IMR-90 (cell line): ENCODE measurements around the gene DUSP2. TPM values are rescaled to one million over a fixed set of nuclear protein-coding genes. Genes with fewer than 3 reads are reported as not detected.

Experiments
- ATAC-seq: fragments of 200-7000 bp; cut with Tn5 transposase; 2 replicates; pipeline ENCODE4 v1.9.1; 2020; ENCODE audit warnings: low read depth, mild to moderate bottlenecking, moderate library complexity
- BruUV-seq: library from RNA; stranded (reverse); fragments of 400-500 nt; replicated peaks from 2 replicates; lab custom pipeline; 2021; lab: Mats Ljungman, UMichigan
- CTCF ChIA-PET: fragments of 300-600 bp; formaldehyde crosslinking; extraction: SDS; loops from one replicate; lab custom pipeline; 2021; ENCODE audit warnings: antibody characterized with exemption; lab: Yijun Ruan, JAX
- POLR2A ChIA-PET: fragments of 300-600 bp; sonication (Branson Sonifier 250); formaldehyde crosslinking; loops from one replicate; lab custom pipeline; 2022; ENCODE audit warnings: antibody characterized with exemption; ENCODE audit not compliant: unreplicated experiment; lab: Charles Lee
- DNase-seq: peaks from one replicate; pipeline ENCODE4 v3.0.0; 2013
- H2AFZ ChIP-seq: replicated peaks from 2 replicates; pipeline ENCODE3; 2013; ENCODE audit warnings: low read length, mild to moderate bottlenecking; ENCODE audit not compliant: poor library complexity
- H2AK5ac ChIP-seq: 2 replicates; pipeline ENCODE4 v1.6.1; 2013; ENCODE audit warnings: low read depth, low read length, inconsistent platforms
- H2AK9ac ChIP-seq: replicated peaks from 2 replicates; pipeline ENCODE3; 2013; ENCODE audit warnings: mild to moderate bottlenecking, low read depth, low read length, moderate library complexity; ENCODE audit not compliant: poor library complexity
- H2BK120ac ChIP-seq: 2 replicates; pipeline ENCODE4 v1.6.1; 2013; ENCODE audit warnings: low read depth, low read length, inconsistent platforms
- H2BK15ac ChIP-seq: 3 replicates; pipeline ENCODE4 v1.6.1; 2013; ENCODE audit warnings: low read depth, low read length, inconsistent platforms
- H2BK20ac ChIP-seq: 2 replicates; pipeline ENCODE4 v1.6.1; 2013; ENCODE audit warnings: low read depth, mild to moderate bottlenecking, inconsistent platforms, low read length, moderate library complexity
- H2BK5ac ChIP-seq: 2 replicates; pipeline ENCODE4 v1.6.1; 2013; ENCODE audit warnings: mild to moderate bottlenecking, low read depth, low read length, inconsistent platforms; ENCODE audit not compliant: poor library complexity, severe bottlenecking
- H3K14ac ChIP-seq: replicated peaks from 2 replicates; pipeline ENCODE4 v1.6.1; 2013; ENCODE audit warnings: low read depth, low read length, inconsistent platforms
- H3K18ac ChIP-seq: 2 replicates; pipeline ENCODE4 v1.6.1; 2013; ENCODE audit warnings: low read depth, low read length, control low read depth
- H3K23ac ChIP-seq: 2 replicates; pipeline ENCODE4 v1.6.1; 2013; ENCODE audit warnings: low read depth, low read length, inconsistent platforms
- H3K27ac ChIP-seq: 2 replicates; pipeline ENCODE4 v1.5.1; 2013; ENCODE audit warnings: mild to moderate bottlenecking, control low read depth, low read length; ENCODE audit not compliant: insufficient read depth
- H3K27me3 ChIP-seq: 2 replicates; pipeline ENCODE4 v1.6.1; 2013; ENCODE audit warnings: low read length; ENCODE audit not compliant: control insufficient read depth, insufficient read depth
- H3K36me3 ChIP-seq: 2 replicates; pipeline ENCODE4 v1.6.1; 2013; ENCODE audit warnings: low read length, mixed read lengths; ENCODE audit not compliant: control insufficient read depth, insufficient read depth
- H3K4ac ChIP-seq: 2 replicates; pipeline ENCODE4 v1.6.1; 2013; ENCODE audit warnings: low read depth, low read length, inconsistent platforms
- H3K4me1 ChIP-seq: 2 replicates; pipeline ENCODE4 v1.6.1; 2013; ENCODE audit warnings: low read length, mixed read lengths; ENCODE audit not compliant: control insufficient read depth, insufficient read depth
- H3K4me2 ChIP-seq: 2 replicates; pipeline ENCODE4 v1.6.1; 2013; ENCODE audit warnings: low read depth, mild to moderate bottlenecking, control low read depth, low read length, moderate library complexity
- H3K4me3 ChIP-seq: 2 replicates; pipeline ENCODE4 v1.5.1; 2013; ENCODE audit warnings: low read depth, mild to moderate bottlenecking, control low read depth, low read length, moderate library complexity; ENCODE audit not compliant: insufficient read depth
- H3K56ac ChIP-seq: 2 replicates; pipeline ENCODE4 v1.6.1; 2013; ENCODE audit warnings: low read length, inconsistent platforms; ENCODE audit not compliant: insufficient read depth; ENCODE audit errors: extremely low read depth
- H3K79me1 ChIP-seq, 2 experiments: 2 replicates each; pipeline ENCODE4 v1.6.1; 2013; ENCODE audit warnings: low read length in 2 of 2, inconsistent platforms in 1 of 2, low read depth in 1 of 2
- H3K9ac ChIP-seq: 2 replicates; pipeline ENCODE4 v1.6.1; 2013; ENCODE audit warnings: low read depth, low read length, control low read depth
- H3K9me1 ChIP-seq: 2 replicates; pipeline ENCODE4 v1.6.1; 2013; ENCODE audit warnings: low read length, inconsistent platforms; ENCODE audit not compliant: insufficient read depth
- H3K9me3 ChIP-seq: 2 replicates; pipeline ENCODE4 v1.6.1; 2013; ENCODE audit warnings: low read length; ENCODE audit not compliant: control insufficient read depth, insufficient read depth
- H4K20me1 ChIP-seq: 2 replicates; pipeline ENCODE4 v1.6.1; 2013; ENCODE audit warnings: low read length, inconsistent platforms; ENCODE audit not compliant: insufficient read depth
- H4K5ac ChIP-seq: 2 replicates; pipeline ENCODE4 v1.6.1; 2013; ENCODE audit warnings: mild to moderate bottlenecking, low read depth, low read length, control low read depth
- H4K8ac ChIP-seq, 2 experiments: 2 replicates each; pipeline ENCODE4 v1.6.1; 2013; ENCODE audit warnings: low read depth in 2 of 2, low read length in 2 of 2, control low read depth in 1 of 2, inconsistent platforms in 1 of 2
- H4K91ac ChIP-seq: 2 replicates; pipeline ENCODE4 v1.6.1; 2013; ENCODE audit warnings: low read depth, low read length, inconsistent platforms; ENCODE audit not compliant: insufficient read depth
- BHLHE40 ChIP-seq: fragments of 150-350 bp; IDR thresholded peaks from 2 replicates; pipeline ENCODE4 v1.6.1; 2016; ENCODE audit warnings: mild to moderate bottlenecking, low read depth, low read length
- RAD21 ChIP-seq: IDR thresholded peaks from 2 replicates; pipeline ENCODE4 v1.6.1; 2012; ENCODE audit warnings: low read length, improper control_type of control experiment
- SMC3 ChIP-seq: fragments of 150-350 bp; IDR thresholded peaks from 2 replicates; pipeline ENCODE4 v1.6.1; 2016; ENCODE audit warnings: low read depth, mild to moderate bottlenecking, antibody characterized with exemption, low read length, moderate library complexity
- WGBS, 2 experiments: methylation state at CpG; one replicate each; pipeline versions ENCODE4 v1.1.5 to v1.1.7; 2013; ENCODE audit warnings: missing lambda C conversion rate in 2 of 2; ENCODE audit not compliant: insufficient read length in 1 of 2; ENCODE audit errors: extremely low coverage in 2 of 2; 5-methylcytosine and 5-hydroxymethylcytosine counted together
- dilution Hi-C: fragments of 300-500 bp; cut with HindIII; formaldehyde crosslinking; loops from one replicate; pipeline ENCODE4 v1.14.3; 2018; ENCODE audit warnings: low sequenced_read_pairs; ENCODE audit not compliant: unreplicated experiment
- in situ Hi-C: fragments of 300-500 bp; cut with MboI; formaldehyde crosslinking; loops from 3 replicates; pipeline ENCODE4 v1.14.3; 2019; ENCODE audit warnings: low sequenced_read_pairs, inconsistent platforms, mixed read lengths
- intact Hi-C: fragments of 100-400 bp; cut with micrococcal nuclease; formaldehyde crosslinking; loops from 2 replicates; pipeline ENCODE4 v1.10.0; 2022
- polyA plus RNA-seq, 3 experiments: library from polyadenylated mRNA; depleted of rRNA; stranded (reverse); fragments of >200 nt; gene quantifications; 2 replicates each; pipeline ENCODE4 v1.2.3, GENCODE V29; 2012; ENCODE audit warnings: low replicate concordance in 1 of 3
- total RNA-seq: library from RNA; depleted of rRNA; stranded (reverse); fragments of >200 nt; gene quantifications from 2 replicates; pipeline ENCODE4 v1.2.3, GENCODE V29; 2012
- TF ChIP-seq, protein P1 (sequence below): conservative IDR thresholded peaks from 2 replicates; pipeline ENCODE4 v1.5.1; 2012; ENCODE audit warnings: mild to moderate bottlenecking, low read depth, low read length, improper control_type of control experiment

The DUSP2 gene
- total and polyA plus RNA-seq, 2 of the 4 experiments (the other 2 are of a cell fraction), result 1.8 to 3.8 TPM

DNA sequence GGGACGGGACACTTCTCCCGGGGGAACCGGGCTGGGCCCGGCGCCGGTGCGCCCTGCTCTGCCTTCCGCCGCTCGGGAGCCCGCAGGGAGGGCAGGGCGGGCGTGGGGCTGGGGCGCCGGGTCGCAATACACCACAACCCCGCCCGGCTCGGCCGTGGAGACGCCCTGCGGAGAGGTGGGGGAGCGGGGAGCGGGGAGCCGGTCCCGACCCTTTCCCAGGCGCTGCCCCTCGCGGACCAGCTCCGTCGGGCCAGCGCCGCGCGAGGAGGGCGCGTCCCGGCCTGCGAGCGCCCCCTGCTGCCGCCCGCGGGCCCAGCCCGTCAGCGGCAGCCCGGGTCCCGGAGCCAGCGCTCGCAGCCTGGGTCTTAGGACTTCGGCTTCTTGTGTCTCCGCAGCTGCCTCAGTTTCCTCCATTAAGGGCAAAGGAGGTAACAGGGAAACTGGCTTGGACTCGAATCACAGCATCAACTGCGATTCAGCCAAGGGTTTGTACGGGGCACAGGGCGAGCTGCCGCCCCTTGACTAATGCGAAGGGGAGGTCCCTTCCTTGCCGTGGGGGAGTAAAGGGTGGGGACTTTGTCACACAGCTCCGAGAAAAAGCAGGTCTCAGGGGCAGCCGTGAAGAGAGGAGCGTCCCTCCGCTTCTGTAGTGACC, 28.2 kb downstream of the DUSP2 start:
- Histone ChIP-seq H3K79me1 (no peaks in the 10 kb centered on the region), H3K9ac (no peak overlapping the region), H4K91ac (no peak overlapping the region), H4K5ac (no peak overlapping the region), H4K20me1 (0 out of 2 replicates have a peak, but pooled peaks cover 4% of the 10 kb centered on the region), H2AK9ac (peak overlapping the region; percentile 72), H2BK20ac (no peak overlapping the region), H3K9me3 (no peaks in the 10 kb centered on the region; the same call in 1 of the 2 replicates), H3K27me3 (peaks cover 86% of the 10 kb centered on the region), H2AK5ac (no peak overlapping the region), H3K14ac (no peak overlapping the region), H3K23ac (no peak overlapping the region; the same call in none of the 2 replicates), H3K18ac (no peak overlapping the region), H3K56ac (no peak overlapping the region), H3K36me3 (no peaks in the 10 kb centered on the region), H2BK15ac (no peak overlapping the region), H3K4me1 (peaks cover 2% of the 10 kb centered on the region; the same call in 1 of the 2 replicates), H3K4ac (no peak overlapping the region), H2AFZ (peak overlapping the region; percentile 91), H3K4me2 (peak overlapping the region; percentile 91), H4K8ac (no peak overlapping the region), H3K4me3 (0 out of 2 replicates have a peak overlapping the region, but pooled peaks have one; percentile 8), H2BK120ac (no peak overlapping the region), H2BK5ac (no peak overlapping the region), H3K9me1 (no peaks in the 10 kb centered on the region), H3K27ac (no peak overlapping the region)
- ChIA-PET POLR2A (no interaction called here), CTCF (interaction anchor here (0.6 to 1.7 kb wide), 9 partner anchors 8 to 124 kb away, joined by 3 to 5 read pairs (median 4); no protein-coding TSS in a partner anchor)
- dilution Hi-C loops (no loop called here), intact Hi-C loops (no loop called here), in situ Hi-C loops (loop anchor here (25.0 kb wide), 1 partner anchor 105 kb away; no protein-coding TSS in a partner anchor)
- no TSS peak for BruUV-seq
- WGBS, 2 experiments, result 0% methylated on average over 16 of the region's 62 CpGs; no CpG with 5 or more reads in 1 of the 2 experiments
- ATAC-seq, result peak; percentile 98
- peak; percentile 3 for DNase-seq
- peak; percentile 83 for TF ChIP-seq RAD21
- TF ChIP-seq, protein P1, sequence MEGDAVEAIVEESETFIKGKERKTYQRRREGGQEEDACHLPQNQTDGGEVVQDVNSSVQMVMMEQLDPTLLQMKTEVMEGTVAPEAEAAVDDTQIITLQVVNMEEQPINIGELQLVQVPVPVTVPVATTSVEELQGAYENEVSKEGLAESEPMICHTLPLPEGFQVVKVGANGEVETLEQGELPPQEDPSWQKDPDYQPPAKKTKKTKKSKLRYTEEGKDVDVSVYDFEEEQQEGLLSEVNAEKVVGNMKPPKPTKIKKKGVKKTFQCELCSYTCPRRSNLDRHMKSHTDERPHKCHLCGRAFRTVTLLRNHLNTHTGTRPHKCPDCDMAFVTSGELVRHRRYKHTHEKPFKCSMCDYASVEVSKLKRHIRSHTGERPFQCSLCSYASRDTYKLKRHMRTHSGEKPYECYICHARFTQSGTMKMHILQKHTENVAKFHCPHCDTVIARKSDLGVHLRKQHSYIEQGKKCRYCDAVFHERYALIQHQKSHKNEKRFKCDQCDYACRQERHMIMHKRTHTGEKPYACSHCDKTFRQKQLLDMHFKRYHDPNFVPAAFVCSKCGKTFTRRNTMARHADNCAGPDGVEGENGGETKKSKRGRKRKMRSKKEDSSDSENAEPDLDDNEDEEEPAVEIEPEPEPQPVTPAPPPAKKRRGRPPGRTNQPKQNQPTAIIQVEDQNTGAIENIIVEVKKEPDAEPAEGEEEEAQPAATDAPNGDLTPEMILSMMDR, result peak; percentile 89
- TF ChIP-seq BHLHE40, result no peak
- peak; percentile 90 for TF ChIP-seq SMC3
